Neuronal stem cell (in vitro differentiated cells): ENCODE measurements around the gene POGZ.

Experiments
- DNase-seq: peaks from one replicate; pipeline ENCODE4 v3.0.0-alpha.2; 2013; ENCODE audit warnings: low spot score
- H2AFZ ChIP-seq: one replicate; pipeline ENCODE4 v1.6.1; 2013; ENCODE audit warnings: mild to moderate bottlenecking, low read length, inconsistent platforms
- H2AK5ac ChIP-seq: 2 replicates; pipeline ENCODE4 v1.6.1; 2013; ENCODE audit warnings: low read depth, mild to moderate bottlenecking, inconsistent platforms, low read length, moderate library complexity, mixed read lengths
- H2BK120ac ChIP-seq: 2 replicates; pipeline ENCODE4 v1.6.1; 2013; ENCODE audit warnings: low read depth, mild to moderate bottlenecking, inconsistent platforms, low read length, moderate library complexity, mixed read lengths
- H2BK12ac ChIP-seq: one replicate; pipeline ENCODE4 v1.6.1; 2013; ENCODE audit warnings: low read length, inconsistent platforms
- H2BK15ac ChIP-seq: 2 replicates; pipeline ENCODE4 v1.6.1; 2013; ENCODE audit warnings: mild to moderate bottlenecking, low read length, inconsistent platforms, mixed read lengths
- H2BK5ac ChIP-seq: one replicate; pipeline ENCODE4 v1.6.1; 2013; ENCODE audit warnings: inconsistent platforms, mild to moderate bottlenecking, low read length, moderate library complexity
- H3K14ac ChIP-seq: one replicate; pipeline ENCODE4 v1.6.1; 2013; ENCODE audit warnings: low read length, inconsistent platforms
- H3K18ac ChIP-seq: 2 replicates; pipeline ENCODE4 v1.6.1; 2013; ENCODE audit warnings: low read length, inconsistent platforms
- H3K23ac ChIP-seq: 2 replicates; pipeline ENCODE4 v1.6.1; 2013; ENCODE audit warnings: low read depth, mild to moderate bottlenecking, mixed read lengths, low read length, inconsistent platforms; ENCODE audit not compliant: poor library complexity
- H3K27ac ChIP-seq: replicated peaks from 3 replicates; pipeline ENCODE4 v1.5.1; 2013; ENCODE audit warnings: low read length, inconsistent platforms
- H3K27me3 ChIP-seq, 3 experiments: 2 replicates each; pipeline ENCODE4 v1.6.1; 2013; ENCODE audit warnings: low read length in 3 of 3, mild to moderate bottlenecking in 2 of 3, inconsistent platforms in 1 of 3, low read depth in 1 of 3, mixed read lengths in 1 of 3, moderate library complexity in 1 of 3; ENCODE audit not compliant: control insufficient read depth in 3 of 3, insufficient read depth in 3 of 3
- H3K36me3 ChIP-seq, 2 donors: replicated peaks in 1 of 2; 2 replicates each; pipeline ENCODE4 v1.6.1; 2013; ENCODE audit warnings: low read length in 2 of 2; ENCODE audit not compliant: control insufficient read depth in 2 of 2, insufficient read depth in 2 of 2
- H3K4ac ChIP-seq: 2 replicates; pipeline ENCODE4 v1.6.1; 2013; ENCODE audit warnings: inconsistent platforms, mild to moderate bottlenecking, low read length, moderate library complexity
- H3K4me1 ChIP-seq, 2 donors: 1 replicate in 1 of 2; 2 replicates in 1 of 2; pipeline ENCODE4 v1.6.1; 2013; ENCODE audit warnings: low read length in 2 of 2, low read depth in 1 of 2; ENCODE audit not compliant: control insufficient read depth in 2 of 2, insufficient read depth in 1 of 2
- H3K4me2 ChIP-seq: one replicate; pipeline ENCODE4 v1.6.1; 2013; ENCODE audit warnings: mild to moderate bottlenecking, low read length, inconsistent platforms; ENCODE audit not compliant: insufficient read depth, poor library complexity, severe bottlenecking
- H3K4me3 ChIP-seq, 2 donors: 2 replicates each; pipeline ENCODE4 v1.5.1; 2013; ENCODE audit warnings: low read length in 2 of 2, mild to moderate bottlenecking in 2 of 2, inconsistent platforms in 1 of 2, moderate library complexity in 1 of 2
- H3K79me1 ChIP-seq: one replicate; pipeline ENCODE4 v1.6.1; 2013; ENCODE audit warnings: low read depth, mild to moderate bottlenecking, inconsistent platforms, low read length, moderate library complexity
- H3K9ac ChIP-seq: one replicate; pipeline ENCODE4 v1.6.1; 2013; ENCODE audit warnings: mild to moderate bottlenecking, low read depth, low read length, inconsistent platforms; ENCODE audit not compliant: poor library complexity
- H3K9me3 ChIP-seq, 2 donors: replicated peaks in 1 of 2; 2 replicates each; pipeline versions ENCODE3 to v1.6.1; 2013; ENCODE audit warnings: low read length in 2 of 2, mild to moderate bottlenecking in 2 of 2, inconsistent platforms in 1 of 2, low read depth in 1 of 2, mixed read lengths in 1 of 2, moderate library complexity in 1 of 2; ENCODE audit not compliant: control insufficient read depth in 2 of 2, insufficient read depth in 1 of 2
- H4K8ac ChIP-seq: one replicate; pipeline ENCODE4 v1.6.1; 2013; ENCODE audit warnings: low read depth, mild to moderate bottlenecking, inconsistent platforms, low read length, moderate library complexity
- H4K91ac ChIP-seq: one replicate; pipeline ENCODE4 v1.6.1; 2013; ENCODE audit warnings: low read length, low read depth, mild to moderate bottlenecking, inconsistent platforms; ENCODE audit not compliant: poor library complexity
- WGBS, 2 donors: extraction: QIAGEN DNeasy Blood & Tissue Kit; methylation state at CpG; one replicate each; pipeline ENCODE4 v1.1.7; 2013; ENCODE audit warnings: missing lambda C conversion rate in 2 of 2, mixed read lengths in 1 of 2; ENCODE audit not compliant: insufficient read length in 2 of 2, insufficient replicate concordance in 1 of 2; ENCODE audit errors: extremely low coverage in 2 of 2; 5-methylcytosine and 5-hydroxymethylcytosine counted together

The POGZ gene

GRCh38 chr1:151482017-151482416 is 22.7 kb upstream of the POGZ start:
- Histone ChIP-seq H2BK5ac (no peak overlapping the region), H3K9ac (no peak overlapping the region), H3K9me3 (no peaks in the 10 kb centered on the region), H3K4me3 (no peak overlapping the region), H4K91ac (no peak overlapping the region), H2AK5ac (no peak overlapping the region), H3K14ac (no peak overlapping the region), H2BK12ac (no peak overlapping the region), H2AFZ (no peak overlapping the region), H3K23ac (no peak overlapping the region), H3K4me1 (no peaks in the 10 kb centered on the region), H2BK15ac (no peak overlapping the region), H3K27ac (no peak overlapping the region), H3K4ac (no peak overlapping the region), H3K4me2 (no peak overlapping the region), H3K27me3 (peaks cover 0 to 2% (median 0%) of the 10 kb centered on the region in 3 experiments), H3K18ac (no peak overlapping the region), H2BK120ac (no peak overlapping the region), H3K79me1 (no peaks in the 10 kb centered on the region), H4K8ac (no peak overlapping the region), H3K36me3 (no peaks in the 10 kb centered on the region)
- no CpG with 5 or more reads among the region's 1 CpG for WGBS, 2 donors
- DNase-seq, result no peak

- no peak overlapping the region for H3K4ac ChIP-seq
- no peak overlapping the region for H2AK5ac ChIP-seq
- H3K27me3 ChIP-seq, result peaks cover 0 to 2% (median 0%) of the 10 kb centered on the region in 3 experiments
- peak overlapping the region; percentile 48 for H4K8ac ChIP-seq
- H3K9me3 ChIP-seq, result no peaks in the 10 kb centered on the region
- WGBS, 2 donors, result no CpG with 5 or more reads among the region's 5 CpGs
- no peak overlapping the region for H3K14ac ChIP-seq
- H2BK120ac ChIP-seq, result no peak overlapping the region
- no peak overlapping the region for H3K27ac ChIP-seq
- no peak overlapping the region for H3K4me3 ChIP-seq
- no peak overlapping the region for H2BK5ac ChIP-seq
- no peak for DNase-seq
- no peak overlapping the region for H3K9ac ChIP-seq
- no peak overlapping the region for H3K23ac ChIP-seq
- no peak overlapping the region for H2AFZ ChIP-seq
- H3K79me1 ChIP-seq, result no peaks in the 10 kb centered on the region
- no peaks in the 10 kb centered on the region for H3K36me3 ChIP-seq
- H3K4me2 ChIP-seq, result no peak overlapping the region
- H3K4me1 ChIP-seq, result no peaks in the 10 kb centered on the region
- no peak overlapping the region for H2BK15ac ChIP-seq
- H3K18ac ChIP-seq, result no peak overlapping the region
- no peak overlapping the region for H4K91ac ChIP-seq
- H2BK12ac ChIP-seq, result no peak overlapping the region
Observed at GRCh38 chr1:151479462-151479861, 20.2 kb upstream of the POGZ start.

GRCh38 chr1:151478923-151479322 is 19.6 kb upstream of the POGZ start:
- H3K14ac ChIP-seq, result no peak overlapping the region
- H3K23ac ChIP-seq, result no peak overlapping the region
- no peak overlapping the region for H3K4me2 ChIP-seq
- no peak overlapping the region for H2BK120ac ChIP-seq
- no CpG with 5 or more reads among the region's 2 CpGs for WGBS, 2 donors
- no peaks in the 10 kb centered on the region for H3K36me3 ChIP-seq
- no peaks in the 10 kb centered on the region for H3K4me1 ChIP-seq
- H3K79me1 ChIP-seq, result no peaks in the 10 kb centered on the region
- H2AK5ac ChIP-seq, result no peak overlapping the region
- H2BK12ac ChIP-seq, result no peak overlapping the region
- no peak overlapping the region for H2BK15ac ChIP-seq
- H3K9ac ChIP-seq, result no peak overlapping the region
- H3K4ac ChIP-seq, result no peak overlapping the region
- no peak overlapping the region for H4K91ac ChIP-seq
- H3K18ac ChIP-seq, result no peak overlapping the region
- no peak overlapping the region for H2AFZ ChIP-seq
- H4K8ac ChIP-seq, result no peak overlapping the region
- H3K27ac ChIP-seq, result no peak overlapping the region
- H3K4me3 ChIP-seq, result no peak overlapping the region
- H2BK5ac ChIP-seq, result no peak overlapping the region
- peaks cover 0 to 2% (median 0%) of the 10 kb centered on the region in 3 experiments for H3K27me3 ChIP-seq
- no peaks in the 10 kb centered on the region for H3K9me3 ChIP-seq
- no peak for DNase-seq

- Histone ChIP-seq H3K79me1 (no peaks in the 10 kb centered on the region), H3K23ac (no peak overlapping the region), H3K4me3 (no peak overlapping the region), H3K4ac (no peak overlapping the region), H3K4me2 (no peak overlapping the region), H2BK15ac (no peak overlapping the region), H2AFZ (no peak overlapping the region), H4K8ac (no peak overlapping the region), H2BK12ac (no peak overlapping the region), H2AK5ac (no peak overlapping the region), H4K91ac (no peak overlapping the region), H3K9me3 (no peaks in the 10 kb centered on the region), H2BK120ac (no peak overlapping the region), H3K9ac (no peak overlapping the region), H3K27me3 (peaks cover 0 to 2% (median 0%) of the 10 kb centered on the region in 3 experiments), H2BK5ac (no peak overlapping the region), H3K36me3 (no peaks in the 10 kb centered on the region), H3K4me1 (no peaks in the 10 kb centered on the region), H3K18ac (no peak overlapping the region), H3K27ac (no peak overlapping the region), H3K14ac (no peak overlapping the region)
- no peak for DNase-seq
- WGBS, 2 donors, result no CpG with 5 or more reads among the region's 1 CpG
Observed at GRCh38 chr1:151478140-151478812, 19.0 kb upstream of the POGZ start.
